HG03135 (cell line): ENCODE measurements around the gene CENPK.
"Not testable (repeated sequence)": the region's sequence is repeated elsewhere in the genome, so short reads cannot be mapped to it uniquely, and the experiment has no call there.

Source experiments
- ATAC-seq: cut with Tn5 transposase; IDR thresholded peaks from one replicate; pipeline ENCODE4 v1.9.1; 2021; ENCODE audit warnings: mild to moderate bottlenecking, moderate library complexity; ENCODE audit not compliant: unreplicated experiment

The CENPK gene, protein sequence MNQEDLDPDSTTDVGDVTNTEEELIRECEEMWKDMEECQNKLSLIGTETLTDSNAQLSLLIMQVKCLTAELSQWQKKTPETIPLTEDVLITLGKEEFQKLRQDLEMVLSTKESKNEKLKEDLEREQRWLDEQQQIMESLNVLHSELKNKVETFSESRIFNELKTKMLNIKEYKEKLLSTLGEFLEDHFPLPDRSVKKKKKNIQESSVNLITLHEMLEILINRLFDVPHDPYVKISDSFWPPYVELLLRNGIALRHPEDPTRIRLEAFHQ

GRCh38 chr5:65562731-65563701 lies at the start of gene CENPK, which contains the start of gene PPWD1:
Gene CENPK (minus strand): TSS chr5:65563168. CDS start chr5:65554907, 8,261 bp downstream.
Gene PPWD1 (plus strand): TSS chr5:65563296. CDS start chr5:65563311, 15 bp downstream.
- ATAC-seq, result peak; percentile 99

- no peak for ATAC-seq
Observed at GRCh38 chr5:65612298-65612907, 49.4 kb upstream of the CENPK start.

GRCh38 chr5:65611524-65611923 lies 48.6 kb upstream of the CENPK start:
- ATAC-seq, result no peak

DNA sequence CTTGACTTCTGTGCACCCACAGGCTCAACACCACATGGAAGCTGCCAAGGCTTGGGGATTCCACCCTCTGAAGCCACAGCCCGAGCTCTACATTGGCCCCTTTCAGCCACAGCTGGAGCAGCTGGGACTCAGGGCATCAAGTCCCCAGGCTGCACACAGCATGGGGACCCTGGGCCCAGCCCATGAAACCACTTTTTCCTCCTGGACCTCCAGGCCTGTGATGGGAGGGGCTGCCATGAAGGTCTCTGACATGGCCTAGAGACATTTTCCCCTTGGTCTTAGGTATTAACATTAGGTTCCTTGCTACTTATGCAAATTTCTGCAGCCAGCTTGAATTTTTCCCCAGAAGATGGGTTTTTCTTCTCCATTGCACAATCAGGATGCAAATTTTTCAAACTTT lies 38.8 kb upstream of the CENPK start:
- ATAC-seq, result not testable (repeated sequence)

DNA sequence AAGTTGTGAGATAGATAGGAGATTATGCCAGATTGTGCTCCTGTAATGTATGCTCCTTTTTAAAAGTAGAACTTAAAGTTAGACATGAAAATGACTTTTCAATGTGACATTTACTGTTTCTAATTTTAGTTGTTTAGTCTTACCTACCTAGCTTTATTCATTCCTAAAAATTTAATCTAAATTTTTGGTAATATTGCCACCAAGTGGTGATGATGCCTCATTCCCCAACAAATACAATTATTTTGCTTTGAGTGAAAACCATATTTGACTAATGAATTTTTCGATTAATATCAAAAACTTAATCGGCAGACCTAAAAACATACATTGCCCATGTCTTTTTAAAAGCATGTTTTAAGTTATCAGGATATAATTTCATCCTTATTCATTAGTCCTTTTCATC lies 25.7 kb upstream of the CENPK start:
- no peak for ATAC-seq

DNA sequence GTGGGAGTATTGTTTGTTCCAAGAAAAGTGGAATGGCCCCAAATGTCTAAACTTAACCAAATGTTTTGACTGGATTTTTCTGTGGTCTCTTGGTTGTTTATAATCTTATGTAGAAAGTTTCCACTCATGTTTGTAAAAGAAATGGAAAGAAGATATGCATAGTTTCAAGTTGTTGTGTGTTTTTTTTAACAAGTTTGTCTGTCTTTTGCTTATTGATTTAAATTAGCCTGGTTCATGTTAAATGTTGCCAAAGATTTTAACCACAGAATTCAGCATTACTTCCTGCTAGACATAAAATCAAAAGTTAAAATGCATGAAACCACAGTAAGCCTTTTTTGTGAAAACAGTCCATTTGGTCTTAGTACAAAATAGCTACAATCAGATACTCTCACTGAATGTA lies 14.2 kb upstream of the CENPK start:
- no peak for ATAC-seq

- no peak for ATAC-seq
Observed at GRCh38 chr5:65570598-65571226, 7.7 kb upstream of the CENPK start.

DNA sequence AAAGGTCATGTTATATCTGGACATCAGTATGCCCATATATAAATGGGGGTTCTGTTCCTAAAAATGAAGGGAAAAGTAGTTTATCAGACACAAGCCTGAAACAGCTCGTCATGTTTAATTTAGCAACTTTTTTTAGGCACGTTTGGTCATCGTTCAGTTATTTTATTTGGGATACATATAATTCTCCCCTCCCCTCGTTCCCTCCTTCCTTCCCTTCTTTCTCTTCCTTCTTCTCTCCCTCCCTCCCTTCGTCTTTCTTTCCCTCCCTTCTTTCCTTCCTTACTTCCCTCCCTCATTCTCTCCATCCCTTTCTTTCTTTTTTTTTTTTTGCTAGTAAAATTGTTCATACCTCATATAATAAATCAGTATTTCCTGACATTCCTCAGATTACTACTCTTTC lies 3.5 kb upstream of the CENPK start:
- no peak for ATAC-seq

GRCh38 chr5:65563777-65564176 lies 809 bp upstream of the CENPK start:
- no peak for ATAC-seq

DNA sequence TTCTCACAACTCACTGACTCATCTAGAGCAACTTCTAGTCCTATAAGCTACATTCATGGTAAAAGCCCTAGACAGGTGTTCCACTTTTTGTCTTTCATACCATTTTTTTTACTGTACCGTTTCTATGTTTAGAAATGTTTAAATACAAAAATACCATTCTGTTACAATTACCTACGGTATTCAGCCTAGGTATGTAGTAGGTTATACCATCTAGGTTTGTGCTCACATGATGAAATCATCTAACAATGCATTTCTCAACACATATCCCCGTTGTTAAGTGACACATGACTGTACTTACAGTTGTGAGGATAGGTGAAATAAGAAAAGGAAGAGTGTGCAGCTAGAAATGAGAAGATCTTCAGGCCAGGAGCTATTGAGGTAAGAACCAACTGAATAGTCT lies 6.2 kb downstream of the CENPK start:
- no peak for ATAC-seq

DNA sequence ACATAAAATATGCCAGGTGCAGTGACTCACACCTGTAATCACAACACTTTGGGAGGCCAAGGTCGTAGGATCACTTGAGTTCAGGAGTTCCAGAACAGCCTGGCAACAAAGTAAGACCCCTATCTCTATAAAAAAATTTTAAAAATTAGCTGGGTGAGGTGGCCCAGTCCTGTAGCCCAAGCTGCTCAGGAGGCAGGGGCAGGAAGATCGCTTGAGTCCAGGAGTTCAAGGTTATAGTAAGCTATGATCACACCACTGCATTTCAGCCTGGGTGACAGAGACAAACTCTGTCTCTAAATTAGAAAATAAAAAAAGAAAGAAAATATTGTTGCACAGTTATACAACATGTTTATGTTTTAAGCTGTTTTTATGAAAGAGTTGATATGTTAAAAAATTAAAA lies 6.8 kb downstream of the CENPK start:
- no peak for ATAC-seq

GRCh38 chr5:65555287-65555686 lies 7.7 kb downstream of the CENPK start:
- ATAC-seq, result no peak

DNA sequence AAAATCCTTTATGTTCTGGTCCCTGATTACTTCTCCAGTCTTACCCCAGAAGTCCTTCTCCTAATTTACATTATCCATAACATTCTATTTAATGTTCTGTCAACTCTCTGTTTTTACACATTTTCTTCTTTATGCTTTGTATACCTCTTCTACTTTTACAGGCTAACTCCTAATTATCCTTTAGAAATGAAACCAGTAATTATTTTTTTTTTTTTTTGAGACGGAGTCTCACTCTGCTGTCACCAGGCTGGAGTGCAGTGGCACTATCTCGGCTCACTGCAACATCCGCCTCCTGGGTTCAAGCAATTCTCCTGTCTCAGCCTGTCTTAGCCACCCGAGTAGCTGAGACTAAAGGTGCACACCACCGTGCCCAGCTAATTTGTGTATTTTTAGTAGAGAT lies 9.0 kb downstream of the CENPK start:
- ATAC-seq, result no peak

- no peak for ATAC-seq
Observed at GRCh38 chr5:65548281-65548680, 14.7 kb downstream of the CENPK start.

GRCh38 chr5:65546141-65546540 lies 16.8 kb downstream of the CENPK start:
- no peak for ATAC-seq

DNA sequence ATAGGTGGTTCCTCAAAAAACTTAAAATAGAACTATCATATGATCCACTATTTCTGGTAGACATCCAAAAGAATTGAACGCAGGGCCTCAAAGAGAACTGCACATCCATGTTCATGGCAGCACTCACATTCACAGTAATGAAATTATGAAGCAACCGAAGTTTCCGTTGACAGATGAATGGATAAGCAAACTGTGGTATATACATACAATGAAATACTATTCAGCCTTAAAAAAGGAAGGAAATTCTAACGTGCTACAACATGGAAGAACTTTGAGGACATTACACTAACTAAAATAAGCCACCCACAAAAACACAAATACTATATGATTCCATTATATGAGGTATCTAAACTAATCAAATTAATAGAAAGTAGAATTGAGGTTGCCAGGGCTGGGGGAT lies 18.5 kb downstream of the CENPK start:
- ATAC-seq, result no peak

DNA sequence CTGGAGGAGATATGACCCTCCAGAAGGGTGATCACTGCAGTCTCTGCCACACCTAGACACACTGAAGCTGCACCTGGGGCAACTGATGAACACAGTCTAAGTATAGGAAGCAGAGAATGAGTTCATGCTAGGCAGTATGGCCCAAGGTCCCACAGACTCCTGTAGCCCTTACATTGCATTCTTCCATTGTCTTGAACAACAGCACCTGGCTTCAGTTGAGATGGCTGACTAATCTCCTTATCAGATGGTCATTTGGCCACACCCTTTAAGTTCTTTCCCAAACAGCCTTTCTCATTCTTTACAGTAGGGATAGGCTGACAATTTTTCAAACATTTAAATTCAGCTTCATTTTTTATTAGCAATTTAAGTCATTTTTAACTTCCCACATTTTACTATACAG lies 23.1 kb downstream of the CENPK start:
- ATAC-seq, result no peak

DNA sequence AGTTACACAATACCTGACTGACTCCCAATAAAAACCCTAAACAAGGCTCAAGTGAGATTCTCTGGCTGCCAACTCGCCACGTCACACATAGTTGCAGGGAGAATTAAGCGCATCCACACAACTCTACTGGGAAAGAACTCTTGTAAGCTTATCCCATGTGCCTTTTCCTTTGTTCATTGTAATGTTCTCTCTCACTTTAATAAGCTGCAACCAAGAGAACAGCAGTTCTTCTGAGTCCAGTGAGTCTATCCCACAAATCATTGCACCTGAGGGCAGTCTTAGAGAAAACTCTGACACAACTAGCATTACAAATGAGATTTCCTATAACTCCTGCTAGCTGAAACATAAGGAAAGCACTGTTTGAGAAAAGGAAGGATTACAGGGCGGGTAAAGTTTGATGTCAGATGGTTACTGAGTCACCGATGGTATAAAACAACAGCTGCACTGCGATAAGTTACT lies 27.4 kb downstream of the CENPK start:
- ATAC-seq, result no peak

DNA sequence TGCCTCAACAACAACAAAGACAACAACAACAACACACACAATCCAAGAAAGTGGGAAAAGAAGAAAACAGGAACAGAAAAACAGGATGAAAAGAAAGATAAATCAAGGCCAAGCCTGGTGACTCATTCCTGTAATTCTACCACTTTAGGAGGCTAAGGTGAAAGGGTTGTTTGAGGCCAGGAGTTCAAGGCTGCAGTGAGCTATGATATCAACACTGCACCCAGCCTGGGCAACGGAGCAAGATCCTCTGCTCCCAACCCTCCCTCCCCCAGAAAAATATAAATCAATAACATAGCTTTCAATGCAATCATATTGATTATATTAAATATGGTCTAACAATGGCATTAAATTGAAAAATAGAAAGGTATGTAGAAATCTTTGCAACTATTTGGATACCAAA lies 32.1 kb downstream of the CENPK start:
- ATAC-seq, result no peak

DNA sequence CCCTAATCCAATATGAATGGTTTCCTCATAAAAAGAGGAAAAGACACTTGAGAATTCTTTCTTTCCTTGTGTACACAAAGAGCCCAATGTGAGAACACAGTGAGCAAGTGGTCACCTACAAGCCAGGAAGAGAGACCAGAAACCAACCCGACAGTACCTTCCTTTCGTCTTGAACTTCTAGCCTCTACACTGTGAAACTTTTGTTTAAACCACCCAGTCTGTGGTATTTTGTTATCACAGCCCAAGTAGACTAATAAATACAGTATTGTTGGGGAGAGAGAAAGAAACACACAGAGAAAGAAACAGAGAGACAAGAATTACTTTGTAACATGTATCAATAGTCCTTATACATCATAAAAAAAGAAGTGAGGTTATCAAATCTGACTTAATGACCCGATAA lies 37.2 kb downstream of the CENPK start:
- ATAC-seq, result no peak
